Subcutaneous adipose tissue (tissue), 4 donors: ENCODE results near the gene NEGR1. TPM values are rescaled to one million over a fixed set of nuclear protein-coding genes. Genes with fewer than 3 reads are reported as not detected.

Experiments
- total RNA-seq, 4 donors: library from RNA; depleted of rRNA; stranded (reverse); fragments of >200 nt; gene quantifications; one replicate each; pipeline ENCODE4 v1.1.0, GENCODE V29; 2016
- TF ChIP-seq, protein P1 (sequence below): fragments of 450-650 bp; IDR thresholded peaks from one replicate; pipeline ENCODE4 v1.5.1; 2016; ENCODE audit warnings: low read depth, mild to moderate bottlenecking, control low read depth, antibody characterized with exemption, moderate library complexity

The NEGR1 gene
- total RNA-seq, 4 donors from 2014 or later, result 18.6 to 42.9 (median 35.3) TPM

DNA sequence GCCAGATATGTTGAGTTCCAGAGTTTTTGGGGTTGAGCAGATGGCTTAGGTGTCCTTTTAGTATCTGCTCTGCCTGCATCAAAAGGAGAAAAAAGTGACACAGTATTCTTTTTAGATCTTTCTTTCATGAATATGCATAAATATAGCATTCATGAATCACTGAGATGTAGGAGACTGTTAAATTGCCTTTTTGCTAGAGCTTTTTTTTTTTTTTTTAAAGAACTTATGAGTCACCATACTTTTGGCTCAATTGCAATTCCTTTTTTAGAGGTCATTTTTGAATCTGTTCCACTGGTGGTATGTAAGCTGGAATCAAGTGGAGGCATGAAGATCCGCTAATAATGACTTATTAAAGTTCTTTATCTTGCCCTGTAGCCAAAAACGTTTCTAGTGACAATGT is 720.6 kb downstream of the NEGR1 start:
- TF ChIP-seq, protein P1, sequence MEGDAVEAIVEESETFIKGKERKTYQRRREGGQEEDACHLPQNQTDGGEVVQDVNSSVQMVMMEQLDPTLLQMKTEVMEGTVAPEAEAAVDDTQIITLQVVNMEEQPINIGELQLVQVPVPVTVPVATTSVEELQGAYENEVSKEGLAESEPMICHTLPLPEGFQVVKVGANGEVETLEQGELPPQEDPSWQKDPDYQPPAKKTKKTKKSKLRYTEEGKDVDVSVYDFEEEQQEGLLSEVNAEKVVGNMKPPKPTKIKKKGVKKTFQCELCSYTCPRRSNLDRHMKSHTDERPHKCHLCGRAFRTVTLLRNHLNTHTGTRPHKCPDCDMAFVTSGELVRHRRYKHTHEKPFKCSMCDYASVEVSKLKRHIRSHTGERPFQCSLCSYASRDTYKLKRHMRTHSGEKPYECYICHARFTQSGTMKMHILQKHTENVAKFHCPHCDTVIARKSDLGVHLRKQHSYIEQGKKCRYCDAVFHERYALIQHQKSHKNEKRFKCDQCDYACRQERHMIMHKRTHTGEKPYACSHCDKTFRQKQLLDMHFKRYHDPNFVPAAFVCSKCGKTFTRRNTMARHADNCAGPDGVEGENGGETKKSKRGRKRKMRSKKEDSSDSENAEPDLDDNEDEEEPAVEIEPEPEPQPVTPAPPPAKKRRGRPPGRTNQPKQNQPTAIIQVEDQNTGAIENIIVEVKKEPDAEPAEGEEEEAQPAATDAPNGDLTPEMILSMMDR, result no peak

DNA sequence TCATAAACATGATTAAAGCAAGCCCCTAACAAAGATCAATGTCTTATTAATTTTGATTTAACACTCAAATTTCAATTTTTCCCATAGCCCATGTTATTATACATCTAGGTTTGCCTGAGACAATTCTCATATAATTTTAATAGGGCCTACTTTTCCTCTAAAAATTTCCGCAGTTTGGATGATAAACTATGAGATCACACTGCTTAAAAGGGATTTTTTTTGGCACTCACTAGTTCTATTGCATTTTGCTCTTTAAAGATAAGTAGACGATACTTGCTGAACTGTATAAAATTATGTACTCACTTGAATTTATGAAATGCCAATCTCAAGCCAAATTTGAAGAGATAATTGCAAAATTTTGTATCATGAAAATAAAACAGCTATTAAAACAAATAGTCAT is 721.1 kb downstream of the NEGR1 start:
- TF ChIP-seq, protein P1, result no peak

DNA sequence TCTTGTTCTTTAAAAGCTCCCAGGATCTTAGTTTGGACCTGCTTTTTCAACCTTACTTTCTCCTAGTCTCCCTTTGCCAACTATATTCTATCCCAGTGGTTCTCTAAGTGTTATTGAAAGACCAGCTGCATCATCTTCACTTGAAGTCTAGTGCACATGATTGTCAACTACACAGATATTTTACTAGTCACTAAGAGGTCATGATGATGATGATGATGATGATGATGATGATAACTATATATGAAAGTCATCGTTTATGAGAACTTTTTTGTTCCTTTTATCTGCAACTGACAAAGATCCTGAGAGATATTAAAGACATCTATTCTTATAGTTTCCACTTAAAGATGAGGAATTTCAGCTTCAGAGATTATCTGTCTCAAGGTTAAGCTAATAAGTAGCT is 722.5 kb downstream of the NEGR1 start:
- TF ChIP-seq, protein P1, result no peak

DNA sequence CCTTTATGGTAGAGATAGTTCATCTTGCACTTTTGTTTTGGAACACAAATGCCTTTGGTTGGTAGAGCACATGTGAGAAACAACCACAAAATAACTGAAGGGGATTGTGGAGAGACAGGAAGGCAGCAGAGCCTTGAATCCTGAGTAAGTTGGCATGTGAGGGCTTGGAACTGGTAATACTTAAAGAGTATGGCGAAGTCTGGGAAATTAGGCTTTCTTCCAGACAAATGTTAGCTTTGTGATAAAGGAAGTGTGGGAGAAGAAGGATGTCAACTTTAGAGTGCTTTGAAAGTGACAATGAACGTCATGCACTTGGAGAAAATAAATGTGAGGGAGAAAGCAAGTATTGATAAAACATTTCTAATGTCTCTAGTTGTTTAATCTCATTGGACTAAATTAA is 725.2 kb downstream of the NEGR1 start:
- TF ChIP-seq, protein P1, result no peak

DNA sequence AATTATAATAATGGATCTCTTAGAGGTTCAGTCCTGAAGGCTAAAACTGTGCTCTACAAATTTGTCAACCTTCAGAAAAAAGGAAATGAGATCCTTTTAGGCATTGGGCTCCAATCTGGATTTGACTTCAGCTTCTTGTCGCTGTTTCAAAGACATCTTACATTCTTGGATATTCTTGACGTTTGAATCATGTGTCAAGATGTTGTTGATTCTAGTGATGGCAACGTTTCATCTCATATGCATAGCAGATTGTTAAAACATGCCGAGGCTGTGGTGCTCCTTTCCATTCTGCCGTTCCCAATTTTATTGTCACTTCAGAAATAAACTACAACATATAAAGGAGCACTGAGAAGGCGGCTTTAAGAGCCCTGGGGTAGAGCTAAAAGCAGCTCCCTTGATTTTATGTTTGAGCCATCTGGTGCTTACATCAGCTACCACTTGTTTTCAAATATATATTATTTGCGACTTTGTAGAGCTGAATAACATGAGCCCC is 733.9 kb downstream of the NEGR1 start:
- TF ChIP-seq, protein P1, result no peak

DNA sequence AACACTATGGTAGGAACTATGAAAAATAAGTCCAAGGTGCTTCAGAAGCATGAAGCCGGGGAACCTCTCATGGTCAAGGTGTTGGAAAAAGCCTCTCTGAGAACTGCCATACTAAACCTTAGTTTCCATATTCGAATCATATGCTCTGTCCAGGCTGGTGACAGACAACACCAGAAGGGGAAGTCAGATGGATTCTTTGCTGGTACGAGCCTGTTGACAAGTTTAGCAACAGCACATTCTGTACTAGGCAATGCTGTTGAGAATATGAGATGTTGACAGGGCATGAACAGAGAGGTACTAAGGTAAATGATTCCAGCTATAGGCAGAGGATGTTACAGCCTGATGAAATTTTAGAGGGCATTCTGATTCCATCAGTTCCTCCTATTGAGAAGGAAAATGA is 740.2 kb downstream of the NEGR1 start:
- TF ChIP-seq, protein P1, result no peak

DNA sequence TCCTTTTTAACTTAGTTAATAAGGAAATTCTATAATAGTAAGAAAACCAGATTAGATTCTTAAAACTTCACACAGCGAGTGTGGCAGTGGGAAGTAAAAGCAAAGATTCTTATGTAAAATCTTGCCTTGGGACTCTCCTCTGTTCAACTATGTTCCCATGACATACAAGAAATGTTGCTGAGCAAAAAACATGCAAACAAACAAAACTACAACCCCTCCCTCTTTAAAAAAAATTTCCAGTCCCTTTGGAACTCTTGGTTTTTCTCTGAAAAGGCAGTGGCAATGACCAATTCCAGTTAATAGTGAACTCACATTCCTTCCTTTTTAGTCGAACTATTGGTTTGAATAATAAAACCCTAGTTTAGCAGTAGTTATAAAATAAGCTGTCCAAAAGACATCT is 748.4 kb downstream of the NEGR1 start:
- TF ChIP-seq, protein P1, result no peak
